HepG2 (cell line): ENCODE results near the gene SCUBE1.

Source experiments
- FOXA1 ChIP-seq, 2 experiments: fragments of 450-650 bp in 1 of 2; sonication (generic) in 1 of 2; formaldehyde crosslinking in 1 of 2; IDR thresholded peaks; 2 replicates each; pipeline versions ENCODE4 v1.4.0 to v1.6.1; 2016 to 2020; ENCODE audit warnings: missing genetic modification reagents in 1 of 2
- JUNB ChIP-seq: sonication (generic); formaldehyde crosslinking; IDR thresholded peaks from 2 replicates; pipeline ENCODE4 v1.8.0; 2022; ENCODE audit warnings: missing genetic modification reagents, mild to moderate bottlenecking, borderline replicate concordance
- MTF1 ChIP-seq: sonication (generic); formaldehyde crosslinking; IDR thresholded peaks from 2 replicates; pipeline ENCODE4 v1.5.0; 2020; ENCODE audit warnings: missing genetic modification reagents
- SMAD3 ChIP-seq: sonication (generic); formaldehyde crosslinking; IDR thresholded peaks from 2 replicates; pipeline ENCODE4 v1.4.0; 2020; ENCODE audit warnings: missing genetic modification reagents
- ZFY ChIP-seq: sonication (generic); formaldehyde crosslinking; IDR thresholded peaks from 2 replicates; pipeline ENCODE4 v1.4.0; 2020; ENCODE audit warnings: missing genetic modification reagents
- TF ChIP-seq, protein P1 (sequence below): sonication (generic); formaldehyde crosslinking; IDR thresholded peaks from 2 replicates; pipeline ENCODE4 v1.5.0; 2020; ENCODE audit warnings: mild to moderate bottlenecking, missing genetic modification reagents, moderate library complexity
- TF ChIP-seq, protein P2 (sequence below), 2 experiments: IDR thresholded peaks; 2 replicates each; pipeline ENCODE4 v1.6.1; 2011 to 2012; ENCODE audit warnings: low read length in 2 of 2, borderline replicate concordance in 1 of 2, low read depth in 1 of 2, mild to moderate bottlenecking in 1 of 2, moderate library complexity in 1 of 2

DNA sequence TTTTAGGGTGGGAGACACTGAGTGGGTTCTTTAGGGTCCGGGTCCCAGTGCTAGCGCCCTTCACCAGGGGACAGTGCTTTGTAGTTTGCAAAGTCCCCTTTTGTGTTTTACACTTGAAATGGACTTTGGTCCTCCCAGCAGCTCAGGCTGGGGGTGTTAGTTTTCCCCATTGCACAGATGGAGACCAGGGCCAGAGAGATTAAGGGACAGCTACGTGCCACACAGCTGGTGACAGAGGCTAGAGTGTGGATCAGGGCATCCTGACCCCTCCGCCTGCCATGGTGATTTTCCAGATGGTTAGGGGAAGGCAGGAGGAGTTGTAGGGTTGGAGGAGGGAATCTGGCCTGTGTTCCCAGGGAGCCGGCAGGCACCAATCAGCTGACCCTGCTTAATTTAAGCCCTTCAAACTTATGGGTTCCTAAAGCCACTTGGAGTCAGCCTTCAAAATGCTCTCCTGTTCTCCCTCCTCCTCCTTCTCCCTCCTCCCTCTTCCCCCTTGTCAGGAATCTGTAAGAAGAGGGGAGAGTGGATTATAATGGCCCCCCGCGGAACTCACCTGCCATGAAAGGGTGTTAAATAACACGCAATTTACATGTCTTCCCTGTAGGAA is 46.2 kb upstream of the SCUBE1 start:
- no peak for TF ChIP-seq SMAD3
- TF ChIP-seq, protein P1, sequence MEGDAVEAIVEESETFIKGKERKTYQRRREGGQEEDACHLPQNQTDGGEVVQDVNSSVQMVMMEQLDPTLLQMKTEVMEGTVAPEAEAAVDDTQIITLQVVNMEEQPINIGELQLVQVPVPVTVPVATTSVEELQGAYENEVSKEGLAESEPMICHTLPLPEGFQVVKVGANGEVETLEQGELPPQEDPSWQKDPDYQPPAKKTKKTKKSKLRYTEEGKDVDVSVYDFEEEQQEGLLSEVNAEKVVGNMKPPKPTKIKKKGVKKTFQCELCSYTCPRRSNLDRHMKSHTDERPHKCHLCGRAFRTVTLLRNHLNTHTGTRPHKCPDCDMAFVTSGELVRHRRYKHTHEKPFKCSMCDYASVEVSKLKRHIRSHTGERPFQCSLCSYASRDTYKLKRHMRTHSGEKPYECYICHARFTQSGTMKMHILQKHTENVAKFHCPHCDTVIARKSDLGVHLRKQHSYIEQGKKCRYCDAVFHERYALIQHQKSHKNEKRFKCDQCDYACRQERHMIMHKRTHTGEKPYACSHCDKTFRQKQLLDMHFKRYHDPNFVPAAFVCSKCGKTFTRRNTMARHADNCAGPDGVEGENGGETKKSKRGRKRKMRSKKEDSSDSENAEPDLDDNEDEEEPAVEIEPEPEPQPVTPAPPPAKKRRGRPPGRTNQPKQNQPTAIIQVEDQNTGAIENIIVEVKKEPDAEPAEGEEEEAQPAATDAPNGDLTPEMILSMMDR (CRISPR knock-in tag), result peak; percentile 13; the same call in 1 of the 2 replicates
- TF ChIP-seq MTF1, result no peak
- TF ChIP-seq, protein P2, sequence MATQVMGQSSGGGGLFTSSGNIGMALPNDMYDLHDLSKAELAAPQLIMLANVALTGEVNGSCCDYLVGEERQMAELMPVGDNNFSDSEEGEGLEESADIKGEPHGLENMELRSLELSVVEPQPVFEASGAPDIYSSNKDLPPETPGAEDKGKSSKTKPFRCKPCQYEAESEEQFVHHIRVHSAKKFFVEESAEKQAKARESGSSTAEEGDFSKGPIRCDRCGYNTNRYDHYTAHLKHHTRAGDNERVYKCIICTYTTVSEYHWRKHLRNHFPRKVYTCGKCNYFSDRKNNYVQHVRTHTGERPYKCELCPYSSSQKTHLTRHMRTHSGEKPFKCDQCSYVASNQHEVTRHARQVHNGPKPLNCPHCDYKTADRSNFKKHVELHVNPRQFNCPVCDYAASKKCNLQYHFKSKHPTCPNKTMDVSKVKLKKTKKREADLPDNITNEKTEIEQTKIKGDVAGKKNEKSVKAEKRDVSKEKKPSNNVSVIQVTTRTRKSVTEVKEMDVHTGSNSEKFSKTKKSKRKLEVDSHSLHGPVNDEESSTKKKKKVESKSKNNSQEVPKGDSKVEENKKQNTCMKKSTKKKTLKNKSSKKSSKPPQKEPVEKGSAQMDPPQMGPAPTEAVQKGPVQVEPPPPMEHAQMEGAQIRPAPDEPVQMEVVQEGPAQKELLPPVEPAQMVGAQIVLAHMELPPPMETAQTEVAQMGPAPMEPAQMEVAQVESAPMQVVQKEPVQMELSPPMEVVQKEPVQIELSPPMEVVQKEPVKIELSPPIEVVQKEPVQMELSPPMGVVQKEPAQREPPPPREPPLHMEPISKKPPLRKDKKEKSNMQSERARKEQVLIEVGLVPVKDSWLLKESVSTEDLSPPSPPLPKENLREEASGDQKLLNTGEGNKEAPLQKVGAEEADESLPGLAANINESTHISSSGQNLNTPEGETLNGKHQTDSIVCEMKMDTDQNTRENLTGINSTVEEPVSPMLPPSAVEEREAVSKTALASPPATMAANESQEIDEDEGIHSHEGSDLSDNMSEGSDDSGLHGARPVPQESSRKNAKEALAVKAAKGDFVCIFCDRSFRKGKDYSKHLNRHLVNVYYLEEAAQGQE (IDR thresholded peaks at IDR 0.05; ENCODE audit: borderline replicate concordance in 1 of 2, low read depth in 1 of 2, low read length in 2 of 2), result 0 out of 4 replicates have a peak, but pooled peaks of 1 of the 2 experiments have one; percentile 10
- TF ChIP-seq JUNB (CRISPR knock-in tag), result no peak
- no peak for TF ChIP-seq FOXA1 (IDR thresholded peaks at IDR 0.05)
- TF ChIP-seq FOXA1 (CRISPR knock-in tag; IDR thresholded peaks at IDR 0.05), result no peak
- no peak for TF ChIP-seq ZFY
